Measurements from ENCODE around the gene AXIN1.

DNA sequence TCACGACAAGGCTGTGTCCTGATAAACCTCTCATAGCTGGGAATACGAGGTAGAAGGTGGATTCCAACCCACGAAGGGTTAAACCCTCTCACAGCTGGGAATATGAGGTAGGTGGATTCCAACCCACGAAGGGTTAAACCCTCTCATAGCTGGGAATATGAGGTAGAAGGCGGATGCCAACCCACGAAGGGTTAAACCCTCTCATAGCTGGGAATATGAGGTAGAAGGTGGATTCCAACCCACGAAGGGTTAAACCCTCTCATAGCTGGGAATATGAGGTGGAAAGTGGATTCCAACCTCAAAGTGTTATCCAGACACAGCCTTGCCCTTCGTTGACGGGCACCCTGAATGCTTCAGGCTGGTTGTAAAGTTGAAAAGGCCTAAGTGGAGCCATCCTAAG is 31.0 kb downstream of the AXIN1 start:
- TF ChIP-seq, protein P1, sequence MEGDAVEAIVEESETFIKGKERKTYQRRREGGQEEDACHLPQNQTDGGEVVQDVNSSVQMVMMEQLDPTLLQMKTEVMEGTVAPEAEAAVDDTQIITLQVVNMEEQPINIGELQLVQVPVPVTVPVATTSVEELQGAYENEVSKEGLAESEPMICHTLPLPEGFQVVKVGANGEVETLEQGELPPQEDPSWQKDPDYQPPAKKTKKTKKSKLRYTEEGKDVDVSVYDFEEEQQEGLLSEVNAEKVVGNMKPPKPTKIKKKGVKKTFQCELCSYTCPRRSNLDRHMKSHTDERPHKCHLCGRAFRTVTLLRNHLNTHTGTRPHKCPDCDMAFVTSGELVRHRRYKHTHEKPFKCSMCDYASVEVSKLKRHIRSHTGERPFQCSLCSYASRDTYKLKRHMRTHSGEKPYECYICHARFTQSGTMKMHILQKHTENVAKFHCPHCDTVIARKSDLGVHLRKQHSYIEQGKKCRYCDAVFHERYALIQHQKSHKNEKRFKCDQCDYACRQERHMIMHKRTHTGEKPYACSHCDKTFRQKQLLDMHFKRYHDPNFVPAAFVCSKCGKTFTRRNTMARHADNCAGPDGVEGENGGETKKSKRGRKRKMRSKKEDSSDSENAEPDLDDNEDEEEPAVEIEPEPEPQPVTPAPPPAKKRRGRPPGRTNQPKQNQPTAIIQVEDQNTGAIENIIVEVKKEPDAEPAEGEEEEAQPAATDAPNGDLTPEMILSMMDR (IDR thresholded peaks at IDR 0.05): no peak
- TF ChIP-seq POLR2A (IDR thresholded peaks at IDR 0.05): no peak

Data from breast epithelium (tissue), 3 donors.